ENCODE data around the gene PLCH1.

DNA sequence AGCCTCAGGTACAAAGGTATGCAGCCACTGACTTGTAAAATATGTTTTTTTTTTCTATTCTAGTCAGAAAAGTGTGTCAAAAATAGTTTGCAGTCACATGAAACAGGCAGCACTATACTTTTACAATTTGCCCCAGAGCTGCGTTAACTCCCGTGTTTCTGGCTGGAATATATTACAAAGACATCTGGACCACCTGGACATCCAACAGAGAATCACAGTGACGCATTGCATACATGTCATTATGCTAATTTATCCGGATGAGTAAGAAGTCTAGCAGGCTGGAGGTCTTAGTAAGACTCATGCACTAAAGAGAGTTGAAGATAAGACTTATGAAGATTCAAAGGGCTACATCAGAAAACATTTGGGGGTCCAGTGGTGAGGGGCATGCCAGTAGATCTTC, 412.2 kb downstream of the PLCH1 start:
- TF ChIP-seq, protein P1, sequence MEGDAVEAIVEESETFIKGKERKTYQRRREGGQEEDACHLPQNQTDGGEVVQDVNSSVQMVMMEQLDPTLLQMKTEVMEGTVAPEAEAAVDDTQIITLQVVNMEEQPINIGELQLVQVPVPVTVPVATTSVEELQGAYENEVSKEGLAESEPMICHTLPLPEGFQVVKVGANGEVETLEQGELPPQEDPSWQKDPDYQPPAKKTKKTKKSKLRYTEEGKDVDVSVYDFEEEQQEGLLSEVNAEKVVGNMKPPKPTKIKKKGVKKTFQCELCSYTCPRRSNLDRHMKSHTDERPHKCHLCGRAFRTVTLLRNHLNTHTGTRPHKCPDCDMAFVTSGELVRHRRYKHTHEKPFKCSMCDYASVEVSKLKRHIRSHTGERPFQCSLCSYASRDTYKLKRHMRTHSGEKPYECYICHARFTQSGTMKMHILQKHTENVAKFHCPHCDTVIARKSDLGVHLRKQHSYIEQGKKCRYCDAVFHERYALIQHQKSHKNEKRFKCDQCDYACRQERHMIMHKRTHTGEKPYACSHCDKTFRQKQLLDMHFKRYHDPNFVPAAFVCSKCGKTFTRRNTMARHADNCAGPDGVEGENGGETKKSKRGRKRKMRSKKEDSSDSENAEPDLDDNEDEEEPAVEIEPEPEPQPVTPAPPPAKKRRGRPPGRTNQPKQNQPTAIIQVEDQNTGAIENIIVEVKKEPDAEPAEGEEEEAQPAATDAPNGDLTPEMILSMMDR (conservative IDR thresholded peaks at IDR 0.05; ENCODE audit: low read depth, low read length) = no peak
- no peak for TF ChIP-seq EZH2 (IDR thresholded peaks at IDR 0.05; ENCODE audit: borderline replicate concordance, low read depth, low read length, poor library complexity, severe bottlenecking)

Data from A673 (cell line).